ENCODE results near the gene ZBTB7B. TPM values are rescaled to one million over a fixed set of nuclear protein-coding genes. Genes with fewer than 3 reads are reported as not detected.
"Not testable (repeated sequence)": the region's sequence is repeated elsewhere in the genome, so short reads cannot be mapped to it uniquely, and the experiment has no call there.

Gene ZBTB7B
- total RNA-seq, 2 donors from 2014 or later, result 30.3 to 53.4 TPM

DNA sequence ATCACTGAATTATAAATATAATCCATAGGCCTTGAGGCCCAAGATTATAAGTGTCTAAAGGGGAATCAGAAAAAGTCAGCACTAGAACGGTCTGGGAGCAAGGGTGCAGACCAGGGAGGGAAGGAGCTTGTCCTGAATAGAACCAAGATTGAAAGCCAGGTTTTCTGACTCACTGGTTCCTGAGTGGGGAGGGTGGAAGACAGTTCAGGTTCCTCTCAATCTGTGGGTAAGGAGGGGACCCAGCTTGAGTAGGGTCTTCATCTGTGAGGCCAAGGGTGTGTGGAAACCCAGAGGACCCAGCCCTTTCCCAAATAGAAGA lies 8.4 kb upstream of the ZBTB7B start:
- DNase-seq (ENCODE audit: low spot score), result no peak
- Histone ChIP-seq H3K4me1 (peaks cover 0 to 6% of the 10 kb centered on the region in 2 donors), H3K4me3 (no peak overlapping the region), H3K27me3 (no peaks in the 10 kb centered on the region), H3K27ac (no peak overlapping the region), H3K9me3 (no peaks in the 10 kb centered on the region), H3K36me3 (peaks cover 11% of the 10 kb centered on the region)
- TF ChIP-seq, protein P1, sequence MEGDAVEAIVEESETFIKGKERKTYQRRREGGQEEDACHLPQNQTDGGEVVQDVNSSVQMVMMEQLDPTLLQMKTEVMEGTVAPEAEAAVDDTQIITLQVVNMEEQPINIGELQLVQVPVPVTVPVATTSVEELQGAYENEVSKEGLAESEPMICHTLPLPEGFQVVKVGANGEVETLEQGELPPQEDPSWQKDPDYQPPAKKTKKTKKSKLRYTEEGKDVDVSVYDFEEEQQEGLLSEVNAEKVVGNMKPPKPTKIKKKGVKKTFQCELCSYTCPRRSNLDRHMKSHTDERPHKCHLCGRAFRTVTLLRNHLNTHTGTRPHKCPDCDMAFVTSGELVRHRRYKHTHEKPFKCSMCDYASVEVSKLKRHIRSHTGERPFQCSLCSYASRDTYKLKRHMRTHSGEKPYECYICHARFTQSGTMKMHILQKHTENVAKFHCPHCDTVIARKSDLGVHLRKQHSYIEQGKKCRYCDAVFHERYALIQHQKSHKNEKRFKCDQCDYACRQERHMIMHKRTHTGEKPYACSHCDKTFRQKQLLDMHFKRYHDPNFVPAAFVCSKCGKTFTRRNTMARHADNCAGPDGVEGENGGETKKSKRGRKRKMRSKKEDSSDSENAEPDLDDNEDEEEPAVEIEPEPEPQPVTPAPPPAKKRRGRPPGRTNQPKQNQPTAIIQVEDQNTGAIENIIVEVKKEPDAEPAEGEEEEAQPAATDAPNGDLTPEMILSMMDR (IDR thresholded peaks at IDR 0.05), result no peak

DNA sequence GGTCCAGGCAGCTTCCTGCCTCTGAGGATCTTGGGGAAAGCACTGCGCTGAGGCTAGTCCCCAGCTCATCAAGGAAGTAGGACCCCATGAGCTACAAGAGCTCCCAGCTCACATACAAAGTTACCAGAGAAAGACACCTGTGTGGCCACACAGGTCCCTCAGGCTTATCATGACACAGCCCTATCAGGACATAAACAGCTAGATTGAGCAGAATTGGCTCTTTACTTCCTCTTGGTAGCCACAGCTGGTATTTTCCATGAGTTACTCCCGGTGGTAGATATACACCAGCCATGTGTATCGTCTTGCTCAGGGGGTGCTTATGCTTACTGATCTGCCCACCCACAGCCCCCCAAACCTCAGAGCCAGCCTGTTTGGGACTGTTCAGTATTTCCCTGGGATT lies 8.0 kb upstream of the ZBTB7B start:
- TF ChIP-seq, protein P1 (IDR thresholded peaks at IDR 0.05), result no peak
- peaks cover 8% of the 10 kb centered on the region for H3K36me3 ChIP-seq
- H3K27me3 ChIP-seq, result no peaks in the 10 kb centered on the region
- no peak overlapping the region for H3K27ac ChIP-seq
- DNase-seq (ENCODE audit: low spot score), result no peak
- no peak overlapping the region for H3K4me3 ChIP-seq
- peaks cover 0 to 10% of the 10 kb centered on the region in 2 donors for H3K4me1 ChIP-seq
- H3K9me3 ChIP-seq, result no peaks in the 10 kb centered on the region

DNA sequence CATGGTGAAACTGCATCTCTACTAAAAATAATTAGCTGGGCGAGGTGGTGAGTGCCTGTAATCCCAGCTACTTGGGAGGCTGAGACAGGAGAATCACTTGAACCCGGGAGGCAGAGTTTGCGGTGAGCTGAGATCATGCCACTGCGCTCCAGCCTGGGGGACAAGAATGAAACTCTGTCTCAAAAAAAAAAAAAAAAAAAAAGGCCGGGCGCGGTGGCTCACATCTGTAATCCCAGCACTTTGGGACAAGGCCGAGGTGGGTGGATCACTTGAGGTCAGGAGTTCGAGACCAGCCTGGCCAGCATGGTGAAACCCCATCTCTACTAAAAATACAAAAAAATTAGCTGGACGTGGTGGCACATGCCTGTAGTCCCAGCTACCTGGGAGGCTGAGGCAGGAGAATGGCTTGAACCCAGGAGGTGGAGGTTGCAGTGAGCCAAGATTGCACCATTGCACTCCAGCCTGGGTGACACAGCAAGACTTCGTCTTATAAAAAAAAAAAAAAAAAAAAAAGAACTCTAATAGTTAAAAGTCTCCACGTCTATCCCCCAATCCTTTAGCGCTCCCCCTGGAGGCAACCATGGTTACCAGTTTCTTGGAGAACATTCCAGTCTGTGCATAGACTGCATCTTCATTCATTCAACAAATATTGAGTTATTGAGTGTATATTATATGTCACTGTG lies 7.2 kb upstream of the ZBTB7B start:
- peaks cover 0 to 18% of the 10 kb centered on the region in 2 donors for H3K4me1 ChIP-seq
- not testable (repeated sequence) for H3K4me3 ChIP-seq; H3K27ac ChIP-seq; H3K36me3 ChIP-seq; DNase-seq (ENCODE audit: low spot score); H3K27me3 ChIP-seq; H3K9me3 ChIP-seq
- TF ChIP-seq, protein P1 (IDR thresholded peaks at IDR 0.05), result peak in 1 of 2 donors; percentile 51

GRCh38 chr1:154996966-154997701 lies 5.5 kb upstream of the ZBTB7B start:
- TF ChIP-seq, protein P1 (IDR thresholded peaks at IDR 0.05), result no peak
- Histone ChIP-seq H3K9me3 (no peaks in the 10 kb centered on the region), H3K27ac (no peak overlapping the region), H3K36me3 (no peaks in the 10 kb centered on the region), H3K4me3 (no peak overlapping the region), H3K4me1 (peaks cover 0 to 19% of the 10 kb centered on the region in 2 donors), H3K27me3 (no peaks in the 10 kb centered on the region)
- no peak for DNase-seq (ENCODE audit: low spot score)

DNA sequence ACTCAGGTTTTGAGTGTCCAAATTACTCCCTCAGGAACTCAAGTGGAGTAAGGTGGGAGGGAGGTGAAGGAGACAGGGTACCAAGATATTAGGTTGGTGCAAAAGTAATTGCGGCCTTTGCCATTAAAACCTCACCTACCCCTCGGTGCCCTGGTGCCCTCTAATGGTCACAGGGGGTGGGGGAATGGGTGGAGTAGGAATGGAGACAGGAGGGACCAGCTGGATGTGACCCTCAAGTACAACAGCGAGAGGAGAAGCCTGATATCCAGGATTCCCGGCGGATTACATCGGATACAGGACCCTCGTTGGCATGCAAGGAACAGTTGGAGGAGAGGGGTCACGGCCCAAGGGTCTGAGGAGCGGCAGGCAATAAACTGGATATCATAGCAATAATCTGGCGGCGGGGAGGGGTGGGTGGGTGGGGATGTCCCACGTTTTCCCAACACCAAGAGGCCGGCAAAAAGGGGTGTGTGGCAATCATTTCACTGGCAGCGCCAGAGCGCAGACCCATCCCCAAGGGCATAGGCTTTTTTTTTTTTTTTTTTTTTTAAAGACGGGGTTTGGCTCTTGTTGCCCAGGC lies 4.3 kb upstream of the ZBTB7B start:
- TF ChIP-seq, protein P1 (IDR thresholded peaks at IDR 0.05), result no peak
- no peak for DNase-seq (ENCODE audit: low spot score)
- Histone ChIP-seq H3K27ac (peak overlapping the region in 1 of 2 donors; percentile 98), H3K27me3 (no peaks in the 10 kb centered on the region), H3K36me3 (no peaks in the 10 kb centered on the region), H3K4me3 (no peak overlapping the region), H3K9me3 (no peaks in the 10 kb centered on the region), H3K4me1 (peaks cover 0 to 19% of the 10 kb centered on the region in 2 donors)
